Measurements from ENCODE around the gene KCNQ5. TPM values are rescaled to one million over a fixed set of nuclear protein-coding genes. Genes with fewer than 3 reads are reported as not detected.

Gene KCNQ5
- total and polyA plus RNA-seq, 2 of the 8 experiments (the other 6 are each of a cell fraction or from before 2014, with no cell fraction given) = 0.83 to 1.2 TPM

DNA sequence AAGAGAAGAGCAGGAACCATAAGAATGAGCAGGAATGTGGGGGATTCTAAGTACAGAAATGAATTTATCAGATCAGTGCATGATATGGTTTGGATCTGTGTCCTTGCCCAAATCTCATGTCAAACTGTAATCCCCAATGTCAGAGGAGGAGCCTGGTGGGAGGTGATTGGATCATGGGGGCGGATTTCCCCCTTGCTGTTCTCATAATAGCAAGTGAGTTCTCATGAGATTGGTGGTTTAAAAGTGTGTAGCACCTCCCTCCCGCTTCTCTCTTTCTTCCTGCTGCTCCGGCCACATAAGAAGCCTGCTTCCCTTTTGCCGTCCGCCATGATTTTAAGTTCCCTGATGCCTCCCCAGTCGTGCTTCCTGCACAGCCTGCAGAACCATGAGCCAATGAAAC is 554.2 kb downstream of the KCNQ5 start:
- no peaks in the 10 kb centered on the region for H4K20me1 ChIP-seq (replicated peaks in 1 of 2; ENCODE audit: control insufficient read depth in 1 of 2, insufficient read depth in 2 of 2, low read length in 2 of 2)
- H3K27me3 ChIP-seq (replicated peaks in 1 of 4; ENCODE audit: control insufficient read depth in 3 of 4, extremely low read depth in 1 of 4, insufficient read depth in 3 of 4, low read length in 3 of 4) = no peaks in the 10 kb centered on the region
- H3K4me3 ChIP-seq (ENCODE audit: extremely low read depth in 1 of 4, insufficient read depth in 2 of 4, low read depth in 3 of 4, low read length in 4 of 4) = no peak overlapping the region
- 86% methylated on average over 6 of the region's 6 CpGs; no CpG with 5 or more reads in 1 of the 2 experiments for WGBS, 2 experiments (ENCODE audit: extremely low coverage in 1 of 2, insufficient coverage in 1 of 2, insufficient read length in 1 of 2, insufficient replicate concordance in 2 of 2, low coverage in 1 of 2, low lambda C conversion rate in 2 of 2, missing lambda C conversion rate in 1 of 2)
- H3K4ac ChIP-seq (replicated peaks; ENCODE audit: insufficient read length, low read depth, low read length) = no peak overlapping the region
- no peak overlapping the region for H3K56ac ChIP-seq (replicated peaks; ENCODE audit: insufficient read length, low read depth, low read length)
- no peaks in the 10 kb centered on the region for H3K4me1 ChIP-seq (replicated peaks in 1 of 4; ENCODE audit: control insufficient read depth in 3 of 4, insufficient read depth in 4 of 4, low read length in 3 of 4)
- no peak overlapping the region for H2BK120ac ChIP-seq (replicated peaks; ENCODE audit: low read depth, low read length)
- no peaks in the 10 kb centered on the region for H3K36me3 ChIP-seq (ENCODE audit: control insufficient read depth in 2 of 4, insufficient read depth in 4 of 4, low read length in 3 of 4)
- no peaks in the 10 kb centered on the region for H3K79me2 ChIP-seq (ENCODE audit: control insufficient read depth in 1 of 2, insufficient read depth in 2 of 2, low read length in 2 of 2)
- DNase-seq (ENCODE audit: low read depth in 1 of 2, low spot score in 2 of 2) (no peak), FAIRE-seq (no peak)
- no peak overlapping the region for H3K4me2 ChIP-seq (ENCODE audit: insufficient read depth in 1 of 2, low read depth in 2 of 2, low read length in 2 of 2)
- no peak for TF ChIP-seq GABPA (IDR thresholded peaks at IDR 0.05; ENCODE audit: borderline replicate concordance, insufficient read depth, low read length)
- TF ChIP-seq, protein P1, sequence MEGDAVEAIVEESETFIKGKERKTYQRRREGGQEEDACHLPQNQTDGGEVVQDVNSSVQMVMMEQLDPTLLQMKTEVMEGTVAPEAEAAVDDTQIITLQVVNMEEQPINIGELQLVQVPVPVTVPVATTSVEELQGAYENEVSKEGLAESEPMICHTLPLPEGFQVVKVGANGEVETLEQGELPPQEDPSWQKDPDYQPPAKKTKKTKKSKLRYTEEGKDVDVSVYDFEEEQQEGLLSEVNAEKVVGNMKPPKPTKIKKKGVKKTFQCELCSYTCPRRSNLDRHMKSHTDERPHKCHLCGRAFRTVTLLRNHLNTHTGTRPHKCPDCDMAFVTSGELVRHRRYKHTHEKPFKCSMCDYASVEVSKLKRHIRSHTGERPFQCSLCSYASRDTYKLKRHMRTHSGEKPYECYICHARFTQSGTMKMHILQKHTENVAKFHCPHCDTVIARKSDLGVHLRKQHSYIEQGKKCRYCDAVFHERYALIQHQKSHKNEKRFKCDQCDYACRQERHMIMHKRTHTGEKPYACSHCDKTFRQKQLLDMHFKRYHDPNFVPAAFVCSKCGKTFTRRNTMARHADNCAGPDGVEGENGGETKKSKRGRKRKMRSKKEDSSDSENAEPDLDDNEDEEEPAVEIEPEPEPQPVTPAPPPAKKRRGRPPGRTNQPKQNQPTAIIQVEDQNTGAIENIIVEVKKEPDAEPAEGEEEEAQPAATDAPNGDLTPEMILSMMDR (IDR thresholded peaks at IDR 0.05; ENCODE audit: control extremely low read depth in 1 of 3, insufficient read depth in 1 of 3, low read depth in 1 of 3, low read length in 3 of 3) = no peak
- TF ChIP-seq RBBP5 (IDR thresholded peaks at IDR 0.05; ENCODE audit: borderline replicate concordance, low read depth, low read length) = no peak
- no peak for TF ChIP-seq TEAD4 (IDR thresholded peaks at IDR 0.05; ENCODE audit: low read depth, low read length)
- no peak for TF ChIP-seq SRF (IDR thresholded peaks at IDR 0.05; ENCODE audit: low read depth, low read length)
- TF ChIP-seq NANOG (IDR thresholded peaks at IDR 0.05; ENCODE audit: insufficient read depth, low read depth, low read length, poor library complexity, severe bottlenecking) = no peak
- TF ChIP-seq HDAC6 (IDR thresholded peaks at IDR 0.05; ENCODE audit: low read depth, low read length) = no peak
- no peak overlapping the region for H2BK20ac ChIP-seq (ENCODE audit: low read length)
- no peak overlapping the region for H2BK15ac ChIP-seq (ENCODE audit: low read length)
- H3K9me3 ChIP-seq (ENCODE audit: insufficient read depth in 2 of 2, low read depth in 1 of 2, low read length in 1 of 2) = no peaks in the 10 kb centered on the region
- no peak overlapping the region for H2AFZ ChIP-seq (ENCODE audit: low read length)
- ChIA-PET CTCF (ENCODE audit: partially characterized antibody) (no interaction called here), POLR2A (ENCODE audit: partially characterized antibody) (no interaction called here)
- H4K91ac ChIP-seq (replicated peaks; ENCODE audit: insufficient read length, low read length) = no peak overlapping the region
- no peak overlapping the region for H2AK5ac ChIP-seq (ENCODE audit: low read depth, low read length)
- H3K9ac ChIP-seq (replicated peaks in 1 of 4; ENCODE audit: extremely low read depth in 1 of 4, low read depth in 3 of 4, low read length in 3 of 4) = no peak overlapping the region
- H4K8ac ChIP-seq (ENCODE audit: extremely low read depth, insufficient read depth, low read length) = no peak overlapping the region
- H3K23me2 ChIP-seq (ENCODE audit: low read depth, low read length) = no peaks in the 10 kb centered on the region
- H2BK12ac ChIP-seq (ENCODE audit: low read depth, low read length) = no peak overlapping the region
- no peak overlapping the region for H4K5ac ChIP-seq (ENCODE audit: insufficient read length, low read depth, low read length)
- no peak overlapping the region for H3K18ac ChIP-seq (ENCODE audit: extremely low read depth, low read length)
- H3K23ac ChIP-seq (ENCODE audit: insufficient read length) = no peak overlapping the region
- no peak overlapping the region for H3K27ac ChIP-seq (ENCODE audit: low read depth, low read length)
- no peaks in the 10 kb centered on the region for H3K79me1 ChIP-seq (ENCODE audit: low read depth, low read length)
- no peak overlapping the region for H2BK5ac ChIP-seq (ENCODE audit: low read depth, low read length)
- H3K14ac ChIP-seq (ENCODE audit: insufficient read length) = no peak overlapping the region

Measured in H1 (cell line).